K562 (cell line): ENCODE results near the gene ZBTB22. TPM values are rescaled to one million over a fixed set of nuclear protein-coding genes. Genes with fewer than 3 reads are reported as not detected.
A peak's percentile ranks its signal among the peaks of the same experiment; 100 is the strongest.

ENCODE experiments used
- FOS ChIP-seq: IDR thresholded peaks from 3 replicates; pipeline ENCODE4 v1.6.1; 2011; ENCODE audit not compliant: insufficient read length; ENCODE audit errors: extremely low read depth
- HCFC1 ChIP-seq: IDR thresholded peaks from 2 replicates; pipeline ENCODE4 v1.6.1; 2012; ENCODE audit warnings: low read depth, low read length, improper control_type of control experiment
- HDAC6 ChIP-seq: IDR thresholded peaks from 2 replicates; pipeline ENCODE4 v1.6.1; 2012; ENCODE audit warnings: low read depth, mild to moderate bottlenecking, control low read depth, inconsistent platforms, low read length, moderate library complexity
- MTA2 ChIP-seq: fragments of 450-650 bp; IDR thresholded peaks from 2 replicates; pipeline ENCODE4 v1.6.1; 2016; ENCODE audit warnings: low read depth
- PHTF2 ChIP-seq: fragments of 250-450 bp; sonication (Bioruptor Pico); IDR thresholded peaks from 2 replicates; pipeline ENCODE4 v1.5.0; 2021; ENCODE audit warnings: mild to moderate bottlenecking
- polyA plus RNA-seq, 8 experiments: library from polyadenylated mRNA; depleted of rRNA in 4 of 8; stranded (reverse) in 5 of 8; unstranded in 3 of 8; fragments of >200 nt; fragmentation: Nextera tagmentation in 2 of 8; fragmentation: Illumina TruSeq in 1 of 8; extraction: Ambion mirVana in 2 of 8; extraction: Trizol in 1 of 8; gene quantifications; 2 replicates each; pipeline versions ENCODE4 v1.2.1 to v1.2.3, GENCODE V29; 2011 to 2014; ENCODE audit warnings: inconsistent platforms in 1 of 8, missing spikeins in 1 of 8
- total RNA-seq, 7 experiments: library from RNA; depleted of rRNA in 6 of 7; stranded (reverse); fragments of >200 nt in 6 of 7; fragmentation: Illumina TruSeq in 2 of 7; extraction: Trizol in 2 of 7; gene quantifications; 2 replicates each; pipeline versions ENCODE4 v1.2.1 to v1.2.3, GENCODE V29; 2011 to 2021; ENCODE audit warnings: low replicate concordance in 1 of 7
- TF ChIP-seq, protein P1 (sequence below): fragments of 450-650 bp; formaldehyde crosslinking; IDR thresholded peaks from 2 replicates; pipeline ENCODE4 v1.4.0; 2022; ENCODE audit warnings: missing genetic modification characterization
- TF ChIP-seq, protein P2 (sequence below), 2 experiments: fragments of 450-650 bp; IDR thresholded peaks; 2 replicates each; pipeline ENCODE4 v1.6.1; 2016; ENCODE audit warnings: mild to moderate bottlenecking in 2 of 2, borderline replicate concordance in 1 of 2, low read depth in 1 of 2, moderate library complexity in 1 of 2
- TF ChIP-seq, protein P3 (sequence below), 2 experiments: fragments of 450-650 bp; formaldehyde crosslinking in 1 of 2; IDR thresholded peaks; 2 replicates each; pipeline versions ENCODE4 v1.4.0 to v1.6.1; 2014 to 2020; ENCODE audit warnings: mild to moderate bottlenecking in 2 of 2, borderline replicate concordance in 1 of 2, low read depth in 1 of 2

ZBTB22 gene
- total and polyA plus RNA-seq, 9 of the 15 experiments (the other 6 are each of a cell fraction or from before 2014, with no cell fraction given): 0.21 to 11.9 (median 7.1) TPM

DNA sequence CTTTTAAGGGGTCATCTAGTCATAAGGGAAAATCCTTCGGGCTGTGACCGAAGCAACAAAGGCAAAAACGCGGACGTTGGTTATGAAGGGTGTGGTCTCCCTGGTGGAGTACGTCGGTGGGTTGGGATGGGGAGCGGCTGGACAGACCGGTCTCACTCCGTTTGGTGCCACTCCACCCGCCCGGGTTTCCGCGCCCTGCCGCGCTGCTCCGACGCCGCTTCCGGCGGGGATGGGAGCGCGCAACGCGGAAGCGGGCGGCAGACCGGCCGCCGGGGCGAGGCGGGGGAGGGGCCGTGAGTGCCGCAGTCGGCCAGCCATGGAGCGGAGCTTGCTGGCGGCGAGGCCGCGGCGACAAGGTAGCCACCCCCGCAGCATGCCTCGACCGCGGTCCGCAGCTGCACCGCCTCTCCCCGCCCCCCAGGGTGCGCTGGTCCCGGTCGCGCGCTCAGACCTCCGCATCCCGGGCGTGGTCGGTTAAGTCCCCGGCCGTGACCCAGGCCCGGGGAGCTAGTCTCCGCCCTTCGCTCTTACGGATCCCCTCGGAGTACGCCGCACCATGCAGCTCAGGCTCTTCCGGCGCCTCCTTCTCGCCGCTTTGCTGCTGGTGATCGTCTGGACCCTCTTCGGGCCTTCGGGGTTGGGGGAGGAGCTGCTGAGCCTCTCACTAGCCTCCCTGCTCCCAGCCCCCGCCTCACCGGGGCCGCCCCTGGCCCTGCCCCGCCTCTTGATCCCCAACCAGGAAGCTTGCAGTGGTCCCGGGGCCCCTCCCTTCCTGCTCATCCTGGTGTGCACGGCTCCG is 40.5 kb downstream of the ZBTB22 start, which contains the start of gene B3GALT4 (continued):
- TF ChIP-seq, protein P1, sequence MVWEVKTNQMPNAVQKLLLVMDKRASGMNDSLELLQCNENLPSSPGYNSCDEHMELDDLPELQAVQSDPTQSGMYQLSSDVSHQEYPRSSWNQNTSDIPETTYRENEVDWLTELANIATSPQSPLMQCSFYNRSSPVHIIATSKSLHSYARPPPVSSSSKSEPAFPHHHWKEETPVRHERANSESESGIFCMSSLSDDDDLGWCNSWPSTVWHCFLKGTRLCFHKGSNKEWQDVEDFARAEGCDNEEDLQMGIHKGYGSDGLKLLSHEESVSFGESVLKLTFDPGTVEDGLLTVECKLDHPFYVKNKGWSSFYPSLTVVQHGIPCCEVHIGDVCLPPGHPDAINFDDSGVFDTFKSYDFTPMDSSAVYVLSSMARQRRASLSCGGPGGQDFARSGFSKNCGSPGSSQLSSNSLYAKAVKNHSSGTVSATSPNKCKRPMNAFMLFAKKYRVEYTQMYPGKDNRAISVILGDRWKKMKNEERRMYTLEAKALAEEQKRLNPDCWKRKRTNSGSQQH (CRISPR knock-in tag): peak; percentile 95
- TF ChIP-seq, protein P2, sequence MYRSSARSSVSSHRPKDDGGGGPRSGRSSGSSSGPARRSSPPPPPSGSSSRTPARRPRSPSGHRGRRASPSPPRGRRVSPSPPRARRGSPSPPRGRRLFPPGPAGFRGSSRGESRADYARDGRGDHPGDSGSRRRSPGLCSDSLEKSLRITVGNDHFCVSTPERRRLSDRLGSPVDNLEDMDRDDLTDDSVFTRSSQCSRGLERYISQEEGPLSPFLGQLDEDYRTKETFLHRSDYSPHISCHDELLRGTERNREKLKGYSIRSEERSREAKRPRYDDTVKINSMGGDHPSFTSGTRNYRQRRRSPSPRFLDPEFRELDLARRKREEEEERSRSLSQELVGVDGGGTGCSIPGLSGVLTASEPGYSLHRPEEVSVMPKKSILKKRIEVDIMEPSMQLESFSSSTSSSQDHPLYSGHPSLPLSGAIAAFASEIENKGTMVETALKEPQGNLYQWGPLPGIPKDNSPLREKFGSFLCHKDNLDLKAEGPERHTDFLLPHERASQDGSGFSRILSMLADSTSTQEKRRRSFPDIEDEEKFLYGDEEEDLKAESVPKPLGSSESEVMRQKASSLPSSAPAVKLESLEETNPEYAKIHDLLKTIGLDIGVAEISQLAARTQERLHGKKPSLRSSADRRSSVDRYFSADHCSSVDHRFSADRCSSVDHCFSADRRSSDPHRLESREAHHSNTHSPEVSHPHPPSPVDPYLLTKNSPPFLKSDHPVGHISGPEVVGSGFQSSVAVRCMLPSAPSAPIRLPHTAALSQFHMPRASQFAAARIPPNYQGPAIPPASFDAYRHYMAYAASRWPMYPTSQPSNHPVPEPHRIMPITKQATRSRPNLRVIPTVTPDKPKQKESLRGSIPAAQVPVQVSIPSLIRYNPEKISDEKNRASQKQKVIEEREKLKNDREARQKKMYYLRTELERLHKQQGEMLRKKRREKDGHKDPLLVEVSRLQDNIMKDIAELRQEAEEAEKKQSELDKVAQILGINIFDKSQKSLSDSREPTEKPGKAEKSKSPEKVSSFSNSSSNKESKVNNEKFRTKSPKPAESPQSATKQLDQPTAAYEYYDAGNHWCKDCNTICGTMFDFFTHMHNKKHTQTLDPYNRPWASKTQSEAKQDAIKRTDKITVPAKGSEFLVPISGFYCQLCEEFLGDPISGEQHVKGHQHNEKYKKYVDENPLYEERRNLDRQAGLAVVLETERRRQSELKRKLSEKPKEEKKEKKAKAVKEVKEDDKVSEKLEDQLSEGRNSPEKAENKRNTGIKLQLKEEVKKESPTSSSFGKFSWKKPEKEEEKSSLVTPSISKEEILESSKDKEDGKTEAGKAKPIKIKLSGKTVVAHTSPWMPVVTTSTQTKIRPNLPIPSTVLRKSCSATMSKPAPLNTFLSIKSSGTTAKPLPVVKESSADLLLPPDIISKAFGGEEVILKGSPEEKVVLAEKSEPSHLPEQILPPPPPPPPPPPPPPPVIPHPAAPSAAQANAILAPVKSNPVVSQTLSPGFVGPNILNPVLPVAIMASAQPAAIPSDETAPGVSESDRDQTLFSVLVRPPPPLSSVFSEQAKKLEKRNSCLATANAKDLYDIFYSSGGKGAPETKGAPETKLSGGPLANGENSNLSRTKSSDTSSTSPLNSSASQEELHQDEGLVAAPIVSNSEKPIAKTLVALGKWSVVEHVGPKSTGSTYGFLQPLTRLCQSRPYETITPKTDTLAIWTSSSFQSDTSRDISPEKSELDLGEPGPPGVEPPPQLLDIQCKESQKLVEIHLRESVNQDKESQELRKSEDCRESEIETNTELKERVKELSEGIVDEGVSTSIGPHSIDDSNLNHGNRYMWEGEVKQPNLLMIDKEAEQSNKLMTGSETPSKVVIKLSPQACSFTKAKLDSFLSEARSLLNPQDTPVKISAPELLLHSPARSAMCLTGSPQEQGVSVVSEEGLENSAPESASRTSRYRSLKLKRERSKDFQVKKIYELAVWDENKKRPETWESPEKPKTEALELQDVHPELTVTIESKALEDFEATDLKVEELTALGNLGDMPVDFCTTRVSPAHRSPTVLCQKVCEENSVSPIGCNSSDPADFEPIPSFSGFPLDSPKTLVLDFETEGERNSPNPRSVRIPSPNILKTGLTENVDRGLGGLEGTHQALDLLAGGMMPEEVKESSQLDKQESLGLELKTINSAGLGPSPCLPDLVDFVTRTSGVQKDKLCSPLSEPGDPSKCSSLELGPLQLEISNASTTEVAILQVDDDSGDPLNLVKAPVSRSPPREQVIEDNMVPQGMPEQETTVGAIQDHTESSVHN (IDR thresholded peaks at IDR 0.05; ENCODE audit: borderline replicate concordance in 1 of 2, low read depth in 1 of 2): no peak
- peak; percentile 57; the same call in 1 of the 2 replicates for TF ChIP-seq HCFC1
- TF ChIP-seq PHTF2 (CRISPR knock-in tag): no peak
- TF ChIP-seq MTA2: no peak
- TF ChIP-seq, protein P3, sequence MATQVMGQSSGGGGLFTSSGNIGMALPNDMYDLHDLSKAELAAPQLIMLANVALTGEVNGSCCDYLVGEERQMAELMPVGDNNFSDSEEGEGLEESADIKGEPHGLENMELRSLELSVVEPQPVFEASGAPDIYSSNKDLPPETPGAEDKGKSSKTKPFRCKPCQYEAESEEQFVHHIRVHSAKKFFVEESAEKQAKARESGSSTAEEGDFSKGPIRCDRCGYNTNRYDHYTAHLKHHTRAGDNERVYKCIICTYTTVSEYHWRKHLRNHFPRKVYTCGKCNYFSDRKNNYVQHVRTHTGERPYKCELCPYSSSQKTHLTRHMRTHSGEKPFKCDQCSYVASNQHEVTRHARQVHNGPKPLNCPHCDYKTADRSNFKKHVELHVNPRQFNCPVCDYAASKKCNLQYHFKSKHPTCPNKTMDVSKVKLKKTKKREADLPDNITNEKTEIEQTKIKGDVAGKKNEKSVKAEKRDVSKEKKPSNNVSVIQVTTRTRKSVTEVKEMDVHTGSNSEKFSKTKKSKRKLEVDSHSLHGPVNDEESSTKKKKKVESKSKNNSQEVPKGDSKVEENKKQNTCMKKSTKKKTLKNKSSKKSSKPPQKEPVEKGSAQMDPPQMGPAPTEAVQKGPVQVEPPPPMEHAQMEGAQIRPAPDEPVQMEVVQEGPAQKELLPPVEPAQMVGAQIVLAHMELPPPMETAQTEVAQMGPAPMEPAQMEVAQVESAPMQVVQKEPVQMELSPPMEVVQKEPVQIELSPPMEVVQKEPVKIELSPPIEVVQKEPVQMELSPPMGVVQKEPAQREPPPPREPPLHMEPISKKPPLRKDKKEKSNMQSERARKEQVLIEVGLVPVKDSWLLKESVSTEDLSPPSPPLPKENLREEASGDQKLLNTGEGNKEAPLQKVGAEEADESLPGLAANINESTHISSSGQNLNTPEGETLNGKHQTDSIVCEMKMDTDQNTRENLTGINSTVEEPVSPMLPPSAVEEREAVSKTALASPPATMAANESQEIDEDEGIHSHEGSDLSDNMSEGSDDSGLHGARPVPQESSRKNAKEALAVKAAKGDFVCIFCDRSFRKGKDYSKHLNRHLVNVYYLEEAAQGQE (IDR thresholded peaks at IDR 0.05; ENCODE audit: borderline replicate concordance): peak; percentile 58; the same call in 1 of the 2 replicates
- TF ChIP-seq, protein P3 (CRISPR knock-in tag; IDR thresholded peaks at IDR 0.05; ENCODE audit: low read depth): peak; percentile 88
- 0 out of 2 replicates have a peak, but pooled peaks have one; percentile 8 for TF ChIP-seq HDAC6
- TF ChIP-seq FOS: no peak
